Calu3 (cell line): ENCODE measurements around the gene MAMSTR. TPM values are rescaled to one million over a fixed set of nuclear protein-coding genes. Genes with fewer than 3 reads are reported as not detected.

Experiments
- BruUV-seq: library from RNA; stranded (reverse); fragments of 400-500 nt; replicated peaks from 2 replicates; lab custom pipeline; 2021; lab: Mats Ljungman, UMichigan
- CTCF ChIA-PET: fragments of 300-600 bp; sonication (Branson Sonifier 250); formaldehyde crosslinking; loops from one replicate; lab custom pipeline; 2022; ENCODE audit warnings: antibody characterized with exemption; lab: Charles Lee
- DNase-seq: peaks from one replicate; pipeline ENCODE4 v3.0.0; 2022
- H3K27ac Mint-ChIP-seq: one replicate; pipeline ENCODE4 v1.8.0; 2022; ENCODE audit warnings: mixed read lengths; ENCODE audit not compliant: unreplicated experiment
- H3K27me3 Mint-ChIP-seq: one replicate; pipeline ENCODE4 v1.8.0; 2022; ENCODE audit warnings: mixed read lengths; ENCODE audit not compliant: unreplicated experiment
- H3K36me3 Mint-ChIP-seq: one replicate; pipeline ENCODE4 v1.8.0; 2022; ENCODE audit warnings: mild to moderate bottlenecking, moderate library complexity, mixed read lengths; ENCODE audit not compliant: insufficient read depth, unreplicated experiment
- H3K4me1 Mint-ChIP-seq: one replicate; pipeline ENCODE4 v1.8.0; 2022; ENCODE audit warnings: mild to moderate bottlenecking, low read depth, mixed read lengths; ENCODE audit not compliant: unreplicated experiment
- H3K4me3 Mint-ChIP-seq: one replicate; pipeline ENCODE4 v1.8.0; 2022; ENCODE audit warnings: mild to moderate bottlenecking, low read depth, moderate library complexity, mixed read lengths; ENCODE audit not compliant: unreplicated experiment
- H3K9me3 Mint-ChIP-seq: one replicate; pipeline ENCODE4 v1.8.0; 2022; ENCODE audit warnings: low read depth, mixed read lengths; ENCODE audit not compliant: unreplicated experiment
- CTCF ChIP-seq: fragments of 200-600 bp; IDR thresholded peaks from one replicate; pipeline ENCODE4 v1.8.0; 2022; ENCODE audit warnings: antibody characterized with exemption; ENCODE audit not compliant: unreplicated experiment
- intact Hi-C: fragments of 100-400 bp; cut with micrococcal nuclease; formaldehyde crosslinking; loops from one replicate; pipeline ENCODE4 v1.10.0; 2022; ENCODE audit not compliant: unreplicated experiment
- total RNA-seq: library from RNA; stranded (reverse); gene quantifications from 2 replicates; pipeline ENCODE4 v1.2.3, GENCODE V29; 2022

The MAMSTR gene
- total RNA-seq, 1 experiment from 2014 or later = 1.7 TPM

GRCh38 chr19:48741129-48741999 is 21.8 kb upstream of the MAMSTR start:
- H3K36me3 Mint-ChIP-seq = peaks cover 10% of the 10 kb centered on the region
- H3K27me3 Mint-ChIP-seq = peaks cover 18% of the 10 kb centered on the region
- CTCF ChIA-PET = no interaction called here
- peaks cover 8% of the 10 kb centered on the region for H3K4me1 Mint-ChIP-seq
- peak; percentile 37 for DNase-seq
- no peak for TF ChIP-seq CTCF
- no peaks in the 10 kb centered on the region for H3K9me3 Mint-ChIP-seq
- intact Hi-C loops = no loop called here
- no TSS peak for BruUV-seq
- H3K27ac Mint-ChIP-seq = no peak overlapping the region
- no peak overlapping the region for H3K4me3 Mint-ChIP-seq

DNA sequence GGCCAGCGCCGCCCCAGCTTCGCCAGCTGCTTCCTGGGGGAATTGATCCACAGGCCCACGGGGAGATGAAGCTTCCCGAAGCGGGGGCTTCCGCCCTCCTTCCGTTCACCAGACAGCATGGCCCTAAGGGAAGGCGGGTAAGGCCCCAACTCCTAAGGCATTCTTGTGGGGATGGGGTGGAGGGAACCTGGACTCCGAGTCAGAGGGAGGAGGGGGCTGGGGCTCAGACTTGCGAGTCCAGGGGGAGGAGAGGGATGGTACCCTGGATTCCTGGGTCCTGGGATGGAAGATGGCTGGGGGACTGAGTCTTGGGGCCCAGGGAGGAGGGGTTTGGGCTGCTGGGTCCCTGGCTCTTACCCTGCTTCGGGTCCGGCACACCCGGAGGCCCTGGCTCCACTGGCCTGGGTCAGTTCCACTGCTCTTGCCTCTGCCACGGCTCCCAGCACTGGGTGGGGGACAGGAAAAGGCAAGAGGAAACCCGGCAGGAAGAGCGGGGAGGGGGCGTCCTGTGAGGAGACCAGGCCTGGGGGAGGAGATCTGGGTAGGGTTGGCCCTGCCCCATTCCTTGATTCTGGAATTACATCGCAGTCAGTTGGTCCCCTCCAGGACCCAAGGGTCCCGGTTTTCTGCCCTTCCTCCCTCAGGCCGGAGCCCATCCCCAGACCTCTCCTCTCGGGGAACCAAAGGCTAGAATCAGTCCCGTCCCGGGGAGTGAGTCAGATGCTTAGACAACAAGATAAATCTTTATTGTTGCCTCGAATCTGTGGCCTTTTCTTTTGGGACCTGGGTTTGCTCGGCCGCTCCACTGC is 20.8 kb upstream of the MAMSTR start, which contains the start of gene RASIP1:
Gene RASIP1, minus strand, starts transcription at position 447 of the 809 bp plus-strand sequence. Its CDS starts 328 bp downstream, at position 119.
- no TSS peak for BruUV-seq
- Mint-ChIP-seq H3K4me3 (no peak within 1 kb of the TSS), H3K9me3 (no peaks in the 10 kb centered on the region), H3K27me3 (peaks cover 20% of the 10 kb centered on the region), H3K36me3 (peaks cover 10% of the 10 kb centered on the region), H3K27ac (no peak within 1 kb of the TSS), H3K4me1 (peaks cover 8% of the 10 kb centered on the region)
- intact Hi-C loops = no loop called here
- TF ChIP-seq CTCF = no peak
- no peak for DNase-seq
- CTCF ChIA-PET = interaction anchor here (0.6 to 2.3 kb wide), 3 partner anchors 62 to 575 kb away, joined by 3 to 15 read pairs (median 3); no protein-coding TSS in a partner anchor

DNA sequence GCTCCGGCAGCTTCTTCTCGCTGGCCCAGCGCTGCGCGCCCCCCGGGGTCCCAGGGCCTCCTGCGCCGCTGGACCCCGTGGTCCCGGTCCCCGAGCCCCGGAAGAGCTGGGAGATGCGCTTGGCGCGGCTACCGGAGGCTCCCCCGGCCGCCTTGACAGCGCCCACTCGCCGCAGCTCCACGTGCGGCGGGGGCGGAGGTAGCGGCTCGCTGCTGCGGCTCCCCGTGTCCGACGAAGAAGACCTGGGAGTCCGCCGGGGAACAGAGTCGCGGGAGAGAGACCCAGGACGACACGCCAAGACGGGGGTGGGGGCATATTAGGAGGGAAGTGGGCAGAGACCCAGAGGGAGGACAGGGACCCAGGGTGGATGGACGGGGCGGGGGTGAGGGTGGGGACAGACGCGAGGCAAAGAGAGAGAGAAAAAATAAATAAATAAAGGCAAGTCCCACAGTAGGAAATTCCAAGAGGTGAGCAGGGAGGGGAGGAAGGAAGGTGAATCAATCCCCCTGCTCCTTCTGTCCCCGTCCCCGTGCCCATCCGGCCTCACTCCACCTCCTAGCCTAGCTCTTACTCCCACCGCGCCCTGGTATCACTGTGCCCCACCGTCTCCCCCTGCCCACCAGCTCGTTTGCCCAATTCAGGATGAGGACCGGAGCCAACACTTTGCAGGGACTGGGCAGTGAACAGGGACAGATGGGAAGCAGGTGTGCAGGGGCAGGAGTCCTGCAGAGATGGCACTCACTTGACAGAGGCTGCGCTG is 20.1 kb upstream of the MAMSTR start:
- peaks cover 17% of the 10 kb centered on the region for H3K36me3 Mint-ChIP-seq
- DNase-seq = no peak
- intact Hi-C loops = loop anchor here (5.0 kb wide), 1 partner anchor 62 kb away; no protein-coding TSS in a partner anchor

More for the DNA sequence above, 20.1 kb upstream of the MAMSTR start:
- BruUV-seq = no TSS peak
- Mint-ChIP-seq H3K4me1 (peaks cover 8% of the 10 kb centered on the region), H3K27ac (no peak overlapping the region), H3K4me3 (peak overlapping the region; percentile 26), H3K9me3 (no peaks in the 10 kb centered on the region), H3K27me3 (peaks cover 27% of the 10 kb centered on the region)
- TF ChIP-seq CTCF = no peak
- CTCF ChIA-PET = interaction anchor here (0.6 to 2.3 kb wide), 11 partner anchors 19 to 574 kb away, joined by 3 to 15 read pairs (median 5); partner anchors contain the start of gene CA11
